Measurements from ENCODE around the gene MAP1LC3C.
"Not testable (repeated sequence)": the region's sequence is repeated elsewhere in the genome, so short reads cannot be mapped to it uniquely, and the experiment has no call there.

Gene MAP1LC3C

GRCh38 chr1:241990040-241990439 is 8.9 kb downstream of the MAP1LC3C start:
- DNase-seq: no peak

- not testable (repeated sequence) for DNase-seq
Observed at GRCh38 chr1:241988389-241988930, 10.4 kb downstream of the MAP1LC3C start.

- peak; percentile 7 for DNase-seq
Observed at GRCh38 chr1:241985787-241986186, 13.1 kb downstream of the MAP1LC3C start.

- DNase-seq: no peak
Observed at GRCh38 chr1:241979926-241980325, 19.0 kb downstream of the MAP1LC3C start.

GRCh38 chr1:241979071-241979470 is 19.8 kb downstream of the MAP1LC3C start:
- no peak for DNase-seq

GRCh38 chr1:241976229-241976628 is 22.7 kb downstream of the MAP1LC3C start:
- DNase-seq: no peak

- DNase-seq: no peak
Observed at GRCh38 chr1:241972703-241973369, 26.1 kb downstream of the MAP1LC3C start.

- no peak for DNase-seq
Observed at GRCh38 chr1:241968611-241969010, 30.3 kb downstream of the MAP1LC3C start.

- no peak for DNase-seq
Observed at GRCh38 chr1:241964550-241965282, 34.2 kb downstream of the MAP1LC3C start.

- no peak for DNase-seq
Observed at GRCh38 chr1:241963722-241964121, 35.2 kb downstream of the MAP1LC3C start.

GRCh38 chr1:241962153-241962552 is 36.7 kb downstream of the MAP1LC3C start:
- no peak for DNase-seq

- no peak for DNase-seq
Observed at GRCh38 chr1:241957692-241958494, 41.0 kb downstream of the MAP1LC3C start, which contains the start of gene BECN2. Gene BECN2, plus strand, starts transcription at chr1:241957767. Its CDS starts 0 bp downstream, at chr1:241957767.

GRCh38 chr1:241950390-241950789 is 48.5 kb downstream of the MAP1LC3C start:
- DNase-seq: no peak

GRCh38 chr1:241947354-241947753 is 51.5 kb downstream of the MAP1LC3C start:
- no peak for DNase-seq
